ENCODE results near the gene PRKAR1B. TPM values are rescaled to one million over a fixed set of nuclear protein-coding genes. Genes with fewer than 3 reads are reported as not detected.
A peak's percentile ranks its signal among the peaks of the same experiment; 100 is the strongest.
"Not testable (repeated sequence)": the region's sequence is repeated elsewhere in the genome, so short reads cannot be mapped to it uniquely, and the experiment has no call there.

PRKAR1B gene
- total RNA-seq, 2 donors from 2014 or later: 26.2 to 56.0 TPM

DNA sequence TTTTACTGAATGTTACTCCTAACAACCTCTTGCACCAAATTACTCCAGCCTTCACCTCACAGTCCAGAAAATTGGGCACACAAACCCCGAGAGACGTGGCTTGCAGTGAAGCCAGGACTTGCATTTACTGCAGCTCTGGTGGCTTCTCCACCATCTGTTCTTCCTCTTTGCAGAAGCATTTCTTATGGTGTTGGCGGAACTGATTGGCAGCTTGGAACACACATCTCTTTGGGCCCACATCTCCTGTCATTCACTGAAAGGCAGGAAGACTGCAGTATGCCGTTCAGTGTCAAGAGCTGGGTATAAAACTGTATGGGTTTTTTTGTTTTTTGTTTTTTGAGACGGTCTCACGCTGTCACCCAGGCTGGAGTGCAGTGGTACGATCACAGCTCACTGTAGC lies 38.3 kb upstream of the PRKAR1B start:
- Mint-ChIP-seq H3K9me3 (no peaks in the 10 kb centered on the region), H3K4me3 (no peak overlapping the region), H3K27me3 (no peaks in the 10 kb centered on the region), H3K36me3 (ENCODE audit: low read depth) (peaks cover 57% of the 10 kb centered on the region), H3K4me1 (no peaks in the 10 kb centered on the region), H3K27ac (no peak overlapping the region)
- ATAC-seq (replicated peaks): no peak

DNA sequence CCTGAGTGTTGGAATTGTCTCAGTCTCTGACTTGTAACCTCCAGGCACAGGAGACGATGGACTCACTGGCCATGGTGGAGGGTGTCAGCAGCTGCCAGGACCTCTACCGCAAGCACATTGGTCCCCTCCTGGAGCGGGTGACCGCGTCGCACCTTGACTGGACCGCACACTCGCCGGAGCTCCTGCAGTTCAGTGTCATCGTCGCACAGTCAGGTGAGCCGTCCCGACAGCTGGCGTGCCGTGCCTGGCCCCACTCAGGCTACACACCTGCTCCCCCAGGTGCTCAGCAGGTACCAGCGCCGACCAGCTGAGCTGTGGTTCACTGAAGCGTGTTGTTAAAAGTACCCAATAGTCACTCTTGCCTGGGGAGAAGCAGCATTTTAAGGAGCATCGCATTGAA lies 36.7 kb upstream of the PRKAR1B start:
- Mint-ChIP-seq H3K4me3 (no peak overlapping the region), H3K9me3 (no peaks in the 10 kb centered on the region), H3K4me1 (no peaks in the 10 kb centered on the region), H3K27ac (no peak overlapping the region), H3K27me3 (no peaks in the 10 kb centered on the region), H3K36me3 (ENCODE audit: low read depth) (peaks cover 73% of the 10 kb centered on the region)
- ATAC-seq (replicated peaks): no peak

DNA sequence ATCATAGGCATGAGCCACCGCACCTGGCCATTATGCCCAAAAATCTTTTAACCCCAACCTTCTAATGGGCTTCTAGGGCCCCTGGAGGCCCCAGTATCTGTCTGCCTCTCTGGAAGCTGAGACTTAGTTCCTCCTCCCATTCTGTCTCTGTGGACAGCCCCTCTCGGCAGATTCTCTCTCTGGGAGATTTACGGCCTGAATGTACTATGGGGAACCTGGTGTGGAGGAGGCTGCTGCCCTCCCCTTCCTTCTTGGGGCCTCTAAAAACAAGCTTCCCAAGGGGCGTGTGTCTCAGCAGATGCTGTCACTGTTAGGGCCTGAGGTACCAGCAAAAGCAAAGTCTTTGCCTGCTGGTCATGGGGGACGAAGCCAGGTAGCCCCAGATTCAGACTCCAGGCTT lies 35.8 kb upstream of the PRKAR1B start:
- no peaks in the 10 kb centered on the region for H3K27me3 Mint-ChIP-seq
- no peak overlapping the region for H3K4me3 Mint-ChIP-seq
- H3K27ac Mint-ChIP-seq: no peak overlapping the region
- H3K36me3 Mint-ChIP-seq (ENCODE audit: low read depth): peaks cover 82% of the 10 kb centered on the region
- H3K4me1 Mint-ChIP-seq: no peaks in the 10 kb centered on the region
- no peak for ATAC-seq (replicated peaks)
- no peaks in the 10 kb centered on the region for H3K9me3 Mint-ChIP-seq

DNA sequence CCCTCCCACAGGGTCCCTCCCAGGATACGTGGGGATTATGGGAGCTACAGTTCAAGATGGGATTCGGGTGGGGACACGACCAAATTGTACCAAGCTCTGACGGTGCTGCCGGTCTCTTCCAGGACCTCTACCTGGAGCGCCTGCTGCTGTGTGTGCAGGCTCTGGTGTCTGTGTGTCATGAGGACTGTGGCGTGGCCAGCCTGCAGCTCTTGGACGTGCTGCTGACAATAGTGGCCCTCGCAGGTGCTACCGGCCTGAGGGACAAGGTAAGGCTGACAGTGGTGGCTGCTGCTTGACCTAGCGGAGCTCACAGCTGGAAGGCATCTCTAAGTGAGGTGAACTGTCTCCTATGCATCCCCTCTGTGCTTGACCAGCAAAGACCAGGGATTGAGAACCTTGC lies 34.5 kb upstream of the PRKAR1B start:
- H3K4me1 Mint-ChIP-seq: no peaks in the 10 kb centered on the region
- H3K27me3 Mint-ChIP-seq: no peaks in the 10 kb centered on the region
- no peaks in the 10 kb centered on the region for H3K9me3 Mint-ChIP-seq
- H3K4me3 Mint-ChIP-seq: no peak overlapping the region
- no peak for ATAC-seq (replicated peaks)
- H3K27ac Mint-ChIP-seq: no peak overlapping the region
- H3K36me3 Mint-ChIP-seq (ENCODE audit: low read depth): peaks cover 79% of the 10 kb centered on the region

DNA sequence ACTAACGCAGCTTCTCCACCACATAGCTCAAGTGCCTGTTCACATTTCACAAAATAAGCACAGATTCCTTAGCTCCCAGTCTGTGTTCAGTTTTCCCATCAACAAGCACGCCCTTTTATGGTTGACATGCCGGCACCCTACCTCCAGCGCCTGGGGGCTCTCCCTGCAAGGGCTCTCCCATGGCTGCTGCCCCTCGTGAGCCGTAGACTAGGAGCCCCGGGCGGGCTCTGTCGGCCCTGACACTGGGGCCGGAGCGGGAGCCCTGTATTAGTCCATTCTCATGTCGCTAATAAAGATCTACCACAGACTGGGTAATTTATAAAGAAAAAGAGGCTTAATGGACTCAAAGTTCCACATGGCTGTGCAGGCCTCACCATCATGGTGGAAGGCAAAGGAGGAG lies 34.0 kb upstream of the PRKAR1B start:
- no peak for ATAC-seq (replicated peaks)
- Mint-ChIP-seq H3K9me3 (no peaks in the 10 kb centered on the region), H3K4me3 (no peak overlapping the region), H3K4me1 (no peaks in the 10 kb centered on the region), H3K27ac (no peak overlapping the region), H3K27me3 (no peaks in the 10 kb centered on the region), H3K36me3 (ENCODE audit: low read depth) (peaks cover 78% of the 10 kb centered on the region)

DNA sequence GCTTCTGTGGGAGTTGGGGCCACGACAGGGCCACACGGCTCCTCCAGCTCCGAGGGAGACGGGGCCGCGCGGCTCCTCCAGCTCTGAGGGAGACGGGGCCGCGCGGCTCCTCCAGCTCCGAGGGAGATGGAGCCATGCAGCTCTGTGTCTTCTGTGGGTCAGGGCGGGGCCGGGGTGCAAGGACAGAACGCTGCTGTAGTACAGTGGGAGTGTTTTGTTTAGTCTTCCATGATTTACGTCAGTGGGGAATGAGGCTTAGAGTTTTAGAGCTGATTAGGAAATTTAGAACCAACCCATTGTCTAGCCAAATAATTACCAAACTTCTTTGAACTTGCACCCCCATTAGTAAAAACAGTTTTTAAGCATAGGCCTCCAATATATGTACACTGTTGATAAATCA lies 32.9 kb upstream of the PRKAR1B start:
- no peak for ATAC-seq (replicated peaks)
- Mint-ChIP-seq H3K4me3 (no peak overlapping the region), H3K9me3 (no peaks in the 10 kb centered on the region), H3K36me3 (ENCODE audit: low read depth) (peaks cover 80% of the 10 kb centered on the region), H3K27me3 (no peaks in the 10 kb centered on the region), H3K27ac (no peak overlapping the region), H3K4me1 (no peaks in the 10 kb centered on the region)

DNA sequence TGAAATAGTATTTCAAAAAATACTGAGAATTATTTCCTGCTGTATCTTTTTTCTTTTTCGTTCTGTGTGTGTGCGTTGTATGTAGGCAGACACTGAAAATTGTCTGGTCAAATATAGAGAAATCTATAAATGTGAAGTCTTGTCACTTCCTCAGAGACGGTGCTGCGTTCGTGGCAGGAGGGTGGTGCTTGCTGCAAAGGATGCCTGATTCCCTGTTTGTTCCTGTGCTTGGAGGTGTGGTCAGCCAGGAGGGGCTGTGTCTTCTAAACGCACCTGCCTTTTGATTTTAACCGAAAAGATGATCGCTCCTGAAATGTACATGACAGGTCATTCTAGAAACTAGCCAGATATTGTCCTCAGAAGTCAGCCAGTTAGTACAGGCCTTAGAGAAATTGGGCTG lies 32.5 kb upstream of the PRKAR1B start:
- peaks cover 80% of the 10 kb centered on the region for H3K36me3 Mint-ChIP-seq (ENCODE audit: low read depth)
- no peaks in the 10 kb centered on the region for H3K9me3 Mint-ChIP-seq
- ATAC-seq (replicated peaks): no peak
- H3K27ac Mint-ChIP-seq: no peak overlapping the region
- H3K27me3 Mint-ChIP-seq: no peaks in the 10 kb centered on the region
- H3K4me3 Mint-ChIP-seq: no peak overlapping the region
- H3K4me1 Mint-ChIP-seq: no peaks in the 10 kb centered on the region

DNA sequence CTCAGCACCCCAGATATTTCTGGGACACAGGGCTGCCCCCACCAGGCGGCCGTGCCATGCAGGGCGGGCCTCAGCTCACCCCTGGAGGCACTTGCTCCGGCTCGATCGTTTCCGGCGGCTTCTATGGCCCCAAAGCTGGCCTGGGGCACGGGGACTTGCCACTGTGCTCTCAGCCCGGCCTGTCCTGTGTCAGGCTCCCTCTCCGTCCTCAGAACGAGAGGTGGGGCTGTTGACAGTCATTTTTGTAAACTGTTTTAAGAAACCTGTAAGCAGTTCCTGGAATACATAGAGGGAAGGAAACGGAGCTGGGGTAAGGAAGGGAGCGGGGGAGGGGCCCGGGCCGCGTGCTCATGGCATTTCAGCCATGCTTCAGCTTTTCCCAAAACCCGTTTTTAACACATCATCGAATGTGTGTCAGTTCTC lies 30.7 kb upstream of the PRKAR1B start:
- Mint-ChIP-seq H3K27ac (no peak overlapping the region), H3K9me3 (no peaks in the 10 kb centered on the region), H3K36me3 (ENCODE audit: low read depth) (peaks cover 76% of the 10 kb centered on the region), H3K4me3 (no peak overlapping the region), H3K4me1 (no peaks in the 10 kb centered on the region), H3K27me3 (no peaks in the 10 kb centered on the region)
- ATAC-seq (replicated peaks): no peak

DNA sequence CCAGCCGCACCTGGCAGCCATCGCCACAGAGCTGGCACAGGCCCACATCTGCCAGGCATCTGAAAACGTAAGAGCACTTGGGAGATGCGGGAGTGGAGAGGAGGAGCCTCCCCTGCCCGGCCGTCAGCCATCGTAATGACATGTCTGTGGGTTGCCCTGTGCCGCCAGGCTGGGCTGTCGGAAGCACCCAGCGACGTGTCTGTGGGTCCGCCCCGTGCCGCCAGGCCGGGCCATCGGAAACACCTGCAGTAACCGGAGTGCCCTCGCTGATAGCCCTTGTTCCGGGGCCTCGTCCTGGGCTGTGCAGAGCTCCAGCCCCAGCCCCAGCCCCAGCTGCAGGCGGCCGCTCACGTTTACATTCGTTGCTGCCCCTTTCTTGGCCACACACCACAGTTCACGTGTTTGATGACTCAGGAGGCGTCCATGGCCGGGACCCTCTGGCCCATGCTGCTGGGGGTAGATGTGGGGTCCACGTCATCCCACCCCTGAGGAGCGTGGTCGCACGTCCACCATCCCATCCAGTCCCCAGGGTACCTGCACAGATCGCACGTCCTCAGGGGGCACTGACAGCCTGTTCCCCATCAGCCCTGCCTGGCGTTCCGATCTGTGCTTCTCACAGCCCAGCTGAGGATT lies 30.0 kb upstream of the PRKAR1B start:
- ATAC-seq (replicated peaks): no peak
- peaks cover 69% of the 10 kb centered on the region for H3K36me3 Mint-ChIP-seq (ENCODE audit: low read depth)

DNA sequence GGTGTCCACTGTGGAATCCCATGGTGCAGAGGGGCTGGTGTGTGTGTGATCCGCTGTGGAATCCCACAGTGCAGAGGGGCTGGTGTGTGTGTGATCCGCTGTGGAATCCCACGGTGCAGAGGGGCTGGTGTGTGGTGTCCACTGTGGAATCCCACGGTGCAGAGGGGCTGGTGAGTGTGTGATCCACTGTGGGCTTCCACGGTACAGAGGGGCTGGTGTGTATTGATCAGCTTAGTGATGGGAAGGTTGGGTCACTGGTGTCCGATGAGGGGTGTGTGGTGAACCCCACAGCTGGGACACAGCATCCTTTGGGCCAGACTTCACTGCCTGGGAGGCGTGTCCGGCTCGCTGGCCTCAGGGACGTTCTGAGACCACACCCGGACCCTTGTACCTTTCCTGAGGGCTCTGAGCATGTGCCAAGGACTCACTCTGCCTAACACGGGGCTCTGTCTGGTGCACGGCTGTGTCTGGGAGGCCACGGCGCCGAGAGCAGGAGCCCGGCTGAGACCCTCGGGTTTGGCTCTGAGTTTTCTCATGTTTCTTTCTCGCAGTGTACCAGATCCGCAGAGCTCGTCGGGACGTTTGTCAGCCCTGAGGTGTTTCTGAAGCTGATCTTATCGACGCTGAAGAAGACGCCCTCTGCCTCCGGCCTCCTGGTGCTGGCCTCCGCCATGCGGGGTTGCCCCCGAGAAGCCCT lies 29.3 kb upstream of the PRKAR1B start:
- ATAC-seq (replicated peaks): no peak
- Mint-ChIP-seq H3K9me3 (no peaks in the 10 kb centered on the region), H3K27ac (no peak overlapping the region), H3K4me3 (no peak overlapping the region), H3K27me3 (no peaks in the 10 kb centered on the region), H3K36me3 (ENCODE audit: low read depth) (peaks cover 68% of the 10 kb centered on the region), H3K4me1 (no peaks in the 10 kb centered on the region)

More for the DNA sequence above, 30.0 kb upstream of the PRKAR1B start:
- Mint-ChIP-seq H3K9me3 (no peaks in the 10 kb centered on the region), H3K4me1 (no peaks in the 10 kb centered on the region), H3K27me3 (no peaks in the 10 kb centered on the region), H3K4me3 (no peak overlapping the region), H3K27ac (no peak overlapping the region)

DNA sequence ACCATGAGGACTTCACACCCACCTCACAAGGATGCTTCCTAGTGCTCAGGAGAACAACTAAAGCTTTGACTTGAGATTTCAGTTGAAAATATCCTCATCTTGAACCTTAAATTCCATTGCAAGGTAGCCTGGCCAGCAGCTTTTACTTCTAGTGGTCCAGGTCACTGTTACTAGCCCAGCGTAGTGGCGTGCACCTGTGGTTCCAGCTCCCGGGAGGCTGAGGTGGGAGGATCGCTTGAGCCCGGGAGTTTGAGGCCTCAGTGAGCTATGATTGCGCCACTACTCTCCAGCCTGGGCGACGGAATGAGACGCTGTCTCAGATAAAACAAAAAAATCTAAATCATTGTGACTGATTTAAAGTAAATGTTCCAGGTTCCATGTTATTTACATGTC lies 28.3 kb upstream of the PRKAR1B start:
- Mint-ChIP-seq H3K4me3 (no peak overlapping the region), H3K4me1 (no peaks in the 10 kb centered on the region), H3K27me3 (no peaks in the 10 kb centered on the region), H3K27ac (peak overlapping the region; percentile 33), H3K36me3 (ENCODE audit: low read depth) (peaks cover 60% of the 10 kb centered on the region), H3K9me3 (no peaks in the 10 kb centered on the region)
- no peak for ATAC-seq (replicated peaks)

DNA sequence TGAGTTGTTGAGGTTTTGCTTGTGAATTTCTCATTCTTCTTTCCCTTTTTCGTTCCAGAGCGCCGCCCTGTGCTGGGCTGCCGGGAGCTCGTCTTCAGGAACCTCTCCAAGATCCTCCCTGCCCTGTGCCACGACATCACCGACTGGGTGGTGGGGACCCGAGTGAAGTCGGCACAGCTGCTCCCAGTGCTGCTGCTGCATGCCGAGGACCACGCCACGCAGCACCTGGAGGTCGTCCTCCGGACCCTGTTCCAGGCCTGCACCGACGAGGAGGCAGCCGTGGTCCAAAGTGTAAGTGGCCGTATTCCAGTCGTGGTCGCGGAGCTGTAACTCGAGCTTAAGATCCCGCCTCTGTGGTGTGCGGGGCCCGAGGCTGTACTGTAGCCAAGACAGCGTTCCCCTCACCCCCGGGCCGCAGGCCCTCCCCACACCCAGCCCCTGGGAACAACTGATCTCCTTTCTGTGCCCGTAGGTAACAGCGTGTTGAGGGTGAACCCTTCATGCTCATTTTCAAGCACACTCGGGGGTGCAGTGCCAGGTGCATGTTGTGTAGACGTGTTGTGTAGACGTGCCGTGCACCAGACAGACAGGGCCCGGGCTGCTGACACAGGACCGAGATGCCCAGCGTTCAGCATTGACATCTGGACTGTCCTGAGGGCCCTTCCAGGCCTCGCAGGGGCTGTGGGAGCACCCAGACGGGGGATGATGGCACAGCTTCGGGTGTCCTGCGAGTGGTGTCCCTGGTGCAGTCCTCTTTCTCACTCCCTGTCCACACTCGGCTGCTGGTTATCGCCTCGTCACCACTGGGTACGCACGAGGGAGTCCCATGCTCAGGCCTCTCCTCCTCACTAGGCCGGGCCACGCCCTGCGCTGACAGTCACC lies 27.7 kb upstream of the PRKAR1B start:
- Mint-ChIP-seq H3K9me3 (no peaks in the 10 kb centered on the region), H3K27me3 (no peaks in the 10 kb centered on the region), H3K4me1 (no peaks in the 10 kb centered on the region), H3K36me3 (ENCODE audit: low read depth) (peaks cover 54% of the 10 kb centered on the region), H3K27ac (no peak overlapping the region), H3K4me3 (no peak overlapping the region)
- no peak for ATAC-seq (replicated peaks)

DNA sequence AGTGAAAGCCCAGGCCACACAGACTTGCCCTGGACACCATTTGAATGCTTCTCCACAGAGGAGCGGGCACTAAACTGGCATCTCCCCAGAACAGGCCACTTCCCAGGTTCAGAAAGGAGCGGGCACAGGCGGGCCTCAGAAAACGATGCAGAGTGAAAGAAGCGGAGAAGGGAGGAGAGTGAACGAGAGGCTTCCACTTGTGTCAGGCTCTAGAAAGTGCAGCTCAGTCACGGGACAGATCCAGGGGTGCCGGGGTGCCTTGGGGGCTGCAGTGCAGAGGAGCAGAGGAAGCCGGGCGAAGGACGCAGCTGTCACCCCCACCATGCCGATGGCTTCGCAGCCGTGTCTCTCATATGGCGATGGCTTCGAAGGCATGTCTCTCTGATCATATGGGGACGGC lies 26.1 kb upstream of the PRKAR1B start:
- ATAC-seq (replicated peaks): no peak
- no peaks in the 10 kb centered on the region for H3K9me3 Mint-ChIP-seq
- no peak overlapping the region for H3K27ac Mint-ChIP-seq
- no peaks in the 10 kb centered on the region for H3K4me1 Mint-ChIP-seq
- H3K36me3 Mint-ChIP-seq (ENCODE audit: low read depth): peaks cover 38% of the 10 kb centered on the region
- H3K27me3 Mint-ChIP-seq: no peaks in the 10 kb centered on the region
- no peak overlapping the region for H3K4me3 Mint-ChIP-seq

DNA sequence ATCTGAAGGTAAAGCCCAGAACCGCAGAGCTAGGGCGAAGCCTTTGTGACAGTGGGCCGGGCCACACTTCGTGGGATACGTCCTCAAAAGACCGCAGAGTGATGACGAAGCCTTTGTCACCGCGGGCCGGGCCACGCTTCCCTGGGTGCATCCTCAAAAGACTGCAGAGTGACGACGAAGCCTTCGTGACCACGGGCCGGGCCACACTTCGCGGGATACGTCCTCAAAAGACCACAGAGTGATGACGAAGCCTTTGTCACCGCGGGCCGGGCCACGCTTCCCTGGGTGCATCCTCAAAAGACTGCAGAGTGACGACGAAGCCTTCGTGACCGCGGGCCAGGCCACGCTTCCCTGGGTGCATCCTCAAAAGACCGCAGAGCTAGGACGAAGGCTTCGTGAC lies 25.2 kb upstream of the PRKAR1B start:
- not testable (repeated sequence) for H3K9me3 Mint-ChIP-seq; H3K4me3 Mint-ChIP-seq; H3K27ac Mint-ChIP-seq; H3K4me1 Mint-ChIP-seq; H3K27me3 Mint-ChIP-seq; ATAC-seq (replicated peaks)
- peaks cover 29% of the 10 kb centered on the region for H3K36me3 Mint-ChIP-seq (ENCODE audit: low read depth)

DNA sequence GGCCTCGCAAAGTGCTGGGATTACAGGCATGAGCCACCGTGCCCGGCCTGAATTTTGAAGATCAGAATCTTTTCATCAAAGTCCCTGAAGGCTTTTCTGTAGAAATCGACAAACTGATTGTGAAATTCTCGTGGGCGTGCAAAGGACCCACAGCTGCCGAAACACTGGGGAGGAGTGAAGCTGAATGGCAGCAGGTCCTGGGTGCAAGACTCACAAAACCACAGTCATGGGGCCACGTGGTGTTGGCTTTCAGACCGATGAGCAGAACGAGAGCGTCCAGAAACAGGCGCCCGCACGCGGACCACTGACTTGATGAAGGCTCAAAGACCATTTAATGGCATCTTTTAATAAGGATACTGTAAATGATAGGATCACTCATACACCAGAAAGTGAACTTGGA lies 24.7 kb upstream of the PRKAR1B start:
- Mint-ChIP-seq H3K4me3 (no peak overlapping the region), H3K4me1 (no peaks in the 10 kb centered on the region), H3K27me3 (no peaks in the 10 kb centered on the region), H3K9me3 (no peaks in the 10 kb centered on the region), H3K36me3 (ENCODE audit: low read depth) (peaks cover 27% of the 10 kb centered on the region), H3K27ac (no peak overlapping the region)
- ATAC-seq (replicated peaks): no peak
